HepG2 (cell line): ENCODE results near the gene MTHFSD. TPM values are rescaled to one million over a fixed set of nuclear protein-coding genes. Genes with fewer than 3 reads are reported as not detected.

Experiments used
- CHD4 ChIP-seq: fragments of 200-600 bp; sonication (generic); IDR thresholded peaks from 2 replicates; pipeline ENCODE4 v1.7.0; 2017; ENCODE audit warnings: mild to moderate bottlenecking, low read length, borderline replicate concordance
- HCFC1 ChIP-seq: fragments of 150-350 bp; IDR thresholded peaks from 2 replicates; pipeline ENCODE4 v1.6.1; 2014; ENCODE audit warnings: low read depth, low read length
- HDAC1 ChIP-seq: sonication (generic); formaldehyde crosslinking; IDR thresholded peaks from 2 replicates; pipeline ENCODE4 v1.5.1; 2020; ENCODE audit warnings: mild to moderate bottlenecking, missing genetic modification reagents
- HNRNPH1 ChIP-seq: fragments of 200-400 bp; formaldehyde crosslinking; optimal IDR thresholded peaks from 2 replicates; pipeline ENCODE3; 2017; ENCODE audit warnings: mild to moderate bottlenecking, low read depth, low read length
- KDM1A ChIP-seq: IDR thresholded peaks from 2 replicates; pipeline ENCODE4 v1.6.1; 2016; ENCODE audit warnings: missing compliant biosample characterization
- MXD3 ChIP-seq: IDR thresholded peaks from 2 replicates; pipeline ENCODE4 v1.6.1; 2016; ENCODE audit warnings: mild to moderate bottlenecking, missing biosample characterization, missing genetic modification reagents
- PHF21A ChIP-seq: sonication (generic); formaldehyde crosslinking; IDR thresholded peaks from 2 replicates; pipeline ENCODE4 v1.5.0; 2020; ENCODE audit warnings: mild to moderate bottlenecking, missing genetic modification reagents
- RAD21 ChIP-seq: fragments of 450-650 bp; formaldehyde crosslinking; IDR thresholded peaks from 2 replicates; pipeline ENCODE4 v1.5.0; 2020; ENCODE audit warnings: mild to moderate bottlenecking
- RFX1 ChIP-seq: fragments of 450-650 bp; IDR thresholded peaks from 2 replicates; pipeline ENCODE4 v1.6.1; 2017
- SCMH1 ChIP-seq: sonication (generic); formaldehyde crosslinking; IDR thresholded peaks from 2 replicates; pipeline ENCODE4 v1.9.0; 2021; ENCODE audit warnings: missing genetic modification reagents, mild to moderate bottlenecking, borderline replicate concordance
- XRCC5 ChIP-seq: fragments of 200-400 bp; formaldehyde crosslinking; optimal IDR thresholded peaks from 2 replicates; pipeline ENCODE3; 2017; ENCODE audit warnings: mild to moderate bottlenecking, low read length
- ZFYVE20 ChIP-seq: sonication (generic); formaldehyde crosslinking; IDR thresholded peaks from 2 replicates; pipeline ENCODE4 v1.8.0; 2023; ENCODE audit warnings: low read depth, mild to moderate bottlenecking, moderate library complexity, missing genetic modification reagents, borderline replicate concordance
- ZNF354B ChIP-seq: sonication (generic); formaldehyde crosslinking; IDR thresholded peaks from 2 replicates; pipeline ENCODE4 v1.8.0; 2022; ENCODE audit warnings: mild to moderate bottlenecking, missing genetic modification reagents
- ZNF614 ChIP-seq: IDR thresholded peaks from 2 replicates; pipeline ENCODE4 v1.6.1; 2018; ENCODE audit warnings: missing biosample characterization, missing genetic modification reagents, inconsistent platforms, borderline replicate concordance
- ZNF652 ChIP-seq: IDR thresholded peaks from 2 replicates; pipeline ENCODE4 v1.6.1; 2016; ENCODE audit warnings: low read depth, borderline replicate concordance
- ZNF703 ChIP-seq: sonication (generic); formaldehyde crosslinking; IDR thresholded peaks from 2 replicates; pipeline ENCODE4 v1.5.1; 2020; ENCODE audit warnings: missing genetic modification reagents, mild to moderate bottlenecking, moderate library complexity, borderline replicate concordance
- ZNF766 ChIP-seq: sonication (generic); formaldehyde crosslinking; IDR thresholded peaks from 2 replicates; pipeline ENCODE4 v1.5.0; 2020; ENCODE audit warnings: missing genetic modification reagents, borderline replicate concordance
- ZNF781 ChIP-seq: sonication (generic); formaldehyde crosslinking; IDR thresholded peaks from 2 replicates; pipeline ENCODE4 v1.5.1; 2020; ENCODE audit warnings: borderline replicate concordance, mild to moderate bottlenecking, missing genetic modification reagents; ENCODE audit errors: not compliant biosample characterization
- ZSCAN9 ChIP-seq: IDR thresholded peaks from 2 replicates; pipeline ENCODE4 v1.6.1; 2016; ENCODE audit warnings: borderline replicate concordance
- polyA plus RNA-seq, 8 experiments: library from polyadenylated mRNA; depleted of rRNA in 3 of 8; stranded (reverse) in 7 of 8; unstranded in 1 of 8; fragments of >200 nt; fragmentation: Illumina TruSeq in 4 of 8; extraction: Trizol in 4 of 8; gene quantifications; 2 replicates each; pipeline versions ENCODE4 v1.2.1 to v1.2.3, GENCODE V29; 2011 to 2016; ENCODE audit warnings: low read depth in 4 of 8, missing spikeins in 1 of 8, mixed read lengths in 1 of 8; ENCODE audit not compliant: insufficient read depth in 1 of 8
- total RNA-seq, 5 experiments: library from RNA; depleted of rRNA; stranded (reverse); fragments of >200 nt; fragmentation: Illumina TruSeq; extraction: Trizol; gene quantifications; 2 replicates each; pipeline ENCODE4 v1.2.3, GENCODE V29; 2016; ENCODE audit warnings: low read depth in 1 of 5
- TF ChIP-seq, protein P1 (sequence below): sonication (generic); formaldehyde crosslinking; IDR thresholded peaks from 2 replicates; pipeline ENCODE4 v1.5.0; 2020; ENCODE audit warnings: missing genetic modification reagents
- TF ChIP-seq, protein P2 (sequence below): sonication (generic); formaldehyde crosslinking; IDR thresholded peaks from 2 replicates; pipeline ENCODE4 v1.4.0; 2020; ENCODE audit warnings: missing genetic modification reagents, borderline replicate concordance
- TF ChIP-seq, protein P3 (sequence below): sonication (generic); formaldehyde crosslinking; IDR thresholded peaks from 2 replicates; pipeline ENCODE4 v1.4.0; 2020; ENCODE audit warnings: missing genetic modification reagents
- TF ChIP-seq, protein P4 (sequence below): sonication (generic); formaldehyde crosslinking; IDR thresholded peaks from 2 replicates; pipeline ENCODE4 v1.5.0; 2020; ENCODE audit warnings: mild to moderate bottlenecking, low read depth, missing genetic modification reagents, borderline replicate concordance

The MTHFSD gene
- total and polyA plus RNA-seq, 2 of the 13 experiments (the other 11 are each of a cell fraction or from before 2014, with no cell fraction given): 14.2 to 16.3 TPM

DNA sequence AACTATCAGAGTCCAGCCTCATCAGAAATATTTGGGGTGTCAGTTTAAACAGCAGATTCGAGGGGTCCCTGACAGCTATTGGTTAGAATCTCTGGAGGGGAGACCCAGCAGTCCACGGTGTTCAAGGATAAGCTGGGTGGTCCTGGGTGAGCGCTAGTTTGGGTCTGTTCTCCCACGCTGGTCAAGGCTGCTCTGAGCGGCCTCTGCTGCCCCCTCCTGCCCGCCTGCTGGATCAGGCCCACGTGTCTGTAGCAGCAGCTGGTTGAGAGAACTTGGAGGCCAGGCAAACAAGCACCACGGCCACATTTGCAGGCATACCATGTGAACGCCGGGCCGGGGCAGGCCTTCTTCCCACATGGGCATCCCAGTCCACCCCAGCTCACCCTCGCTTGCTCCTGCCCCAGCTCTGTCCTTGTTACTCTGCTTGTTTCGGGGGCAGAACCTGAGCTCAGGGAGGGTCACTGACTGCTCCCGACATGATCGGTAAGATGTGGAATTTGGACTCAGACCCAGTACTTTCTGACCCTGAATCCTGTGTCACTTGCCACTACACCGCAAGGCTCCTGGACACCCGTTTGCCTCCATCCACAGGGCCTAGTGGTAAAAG, 37.3 kb downstream of the MTHFSD start (continued):
- TF ChIP-seq ZNF652 (CRISPR knock-in tag): no peak
- no peak for TF ChIP-seq ZNF614 (CRISPR knock-in tag)
- peak; percentile 85 for TF ChIP-seq XRCC5
- no peak for TF ChIP-seq MXD3 (CRISPR knock-in tag)
- no peak for TF ChIP-seq ZNF354B
- TF ChIP-seq ZFYVE20 (CRISPR knock-in tag): no peak
- TF ChIP-seq ZSCAN9 (CRISPR knock-in tag): no peak
- TF ChIP-seq SCMH1 (CRISPR knock-in tag): no peak
- TF ChIP-seq ZNF703 (CRISPR knock-in tag): no peak
- TF ChIP-seq, protein P1, sequence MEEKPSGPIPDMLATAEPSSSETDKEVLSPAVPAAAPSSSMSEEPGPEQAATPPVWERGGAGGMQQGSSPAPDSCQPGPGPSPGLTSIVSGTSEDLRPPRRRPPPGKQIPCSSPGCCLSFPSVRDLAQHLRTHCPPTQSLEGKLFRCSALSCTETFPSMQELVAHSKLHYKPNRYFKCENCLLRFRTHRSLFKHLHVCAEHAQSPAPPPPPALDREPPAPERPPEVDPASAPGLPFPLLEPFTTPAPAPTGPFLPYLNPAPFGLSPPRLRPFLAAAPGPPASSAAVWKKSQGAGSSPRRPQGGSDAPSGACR (CRISPR knock-in tag): no peak
- TF ChIP-seq PHF21A (CRISPR knock-in tag): no peak
- TF ChIP-seq, protein P2, sequence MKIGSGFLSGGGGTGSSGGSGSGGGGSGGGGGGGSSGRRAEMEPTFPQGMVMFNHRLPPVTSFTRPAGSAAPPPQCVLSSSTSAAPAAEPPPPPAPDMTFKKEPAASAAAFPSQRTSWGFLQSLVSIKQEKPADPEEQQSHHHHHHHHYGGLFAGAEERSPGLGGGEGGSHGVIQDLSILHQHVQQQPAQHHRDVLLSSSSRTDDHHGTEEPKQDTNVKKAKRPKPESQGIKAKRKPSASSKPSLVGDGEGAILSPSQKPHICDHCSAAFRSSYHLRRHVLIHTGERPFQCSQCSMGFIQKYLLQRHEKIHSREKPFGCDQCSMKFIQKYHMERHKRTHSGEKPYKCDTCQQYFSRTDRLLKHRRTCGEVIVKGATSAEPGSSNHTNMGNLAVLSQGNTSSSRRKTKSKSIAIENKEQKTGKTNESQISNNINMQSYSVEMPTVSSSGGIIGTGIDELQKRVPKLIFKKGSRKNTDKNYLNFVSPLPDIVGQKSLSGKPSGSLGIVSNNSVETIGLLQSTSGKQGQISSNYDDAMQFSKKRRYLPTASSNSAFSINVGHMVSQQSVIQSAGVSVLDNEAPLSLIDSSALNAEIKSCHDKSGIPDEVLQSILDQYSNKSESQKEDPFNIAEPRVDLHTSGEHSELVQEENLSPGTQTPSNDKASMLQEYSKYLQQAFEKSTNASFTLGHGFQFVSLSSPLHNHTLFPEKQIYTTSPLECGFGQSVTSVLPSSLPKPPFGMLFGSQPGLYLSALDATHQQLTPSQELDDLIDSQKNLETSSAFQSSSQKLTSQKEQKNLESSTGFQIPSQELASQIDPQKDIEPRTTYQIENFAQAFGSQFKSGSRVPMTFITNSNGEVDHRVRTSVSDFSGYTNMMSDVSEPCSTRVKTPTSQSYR (CRISPR knock-in tag): no peak
- TF ChIP-seq, protein P3, sequence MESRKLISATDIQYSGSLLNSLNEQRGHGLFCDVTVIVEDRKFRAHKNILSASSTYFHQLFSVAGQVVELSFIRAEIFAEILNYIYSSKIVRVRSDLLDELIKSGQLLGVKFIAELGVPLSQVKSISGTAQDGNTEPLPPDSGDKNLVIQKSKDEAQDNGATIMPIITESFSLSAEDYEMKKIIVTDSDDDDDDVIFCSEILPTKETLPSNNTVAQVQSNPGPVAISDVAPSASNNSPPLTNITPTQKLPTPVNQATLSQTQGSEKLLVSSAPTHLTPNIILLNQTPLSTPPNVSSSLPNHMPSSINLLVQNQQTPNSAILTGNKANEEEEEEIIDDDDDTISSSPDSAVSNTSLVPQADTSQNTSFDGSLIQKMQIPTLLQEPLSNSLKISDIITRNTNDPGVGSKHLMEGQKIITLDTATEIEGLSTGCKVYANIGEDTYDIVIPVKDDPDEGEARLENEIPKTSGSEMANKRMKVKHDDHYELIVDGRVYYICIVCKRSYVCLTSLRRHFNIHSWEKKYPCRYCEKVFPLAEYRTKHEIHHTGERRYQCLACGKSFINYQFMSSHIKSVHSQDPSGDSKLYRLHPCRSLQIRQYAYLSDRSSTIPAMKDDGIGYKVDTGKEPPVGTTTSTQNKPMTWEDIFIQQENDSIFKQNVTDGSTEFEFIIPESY (CRISPR knock-in tag): no peak
- no peak for TF ChIP-seq HCFC1
- TF ChIP-seq HDAC1: no peak
- no peak for TF ChIP-seq HNRNPH1
- TF ChIP-seq RFX1: no peak
- TF ChIP-seq, protein P4, sequence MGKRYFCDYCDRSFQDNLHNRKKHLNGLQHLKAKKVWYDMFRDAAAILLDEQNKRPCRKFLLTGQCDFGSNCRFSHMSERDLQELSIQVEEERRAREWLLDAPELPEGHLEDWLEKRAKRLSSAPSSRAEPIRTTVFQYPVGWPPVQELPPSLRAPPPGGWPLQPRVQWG (CRISPR knock-in tag): no peak
- TF ChIP-seq CHD4: no peak
- peak; percentile 83 for TF ChIP-seq RAD21 (CRISPR knock-in tag)
- no peak for TF ChIP-seq ZNF781
- no peak for TF ChIP-seq ZNF766 (CRISPR knock-in tag)
- TF ChIP-seq KDM1A (CRISPR knock-in tag): no peak
